SK-N-SH (cell line): Measurements from ENCODE around the gene UBE2D1.

Experiments
- EP300 ChIP-seq, 2 experiments: IDR thresholded peaks; 2 replicates each; pipeline versions ENCODE4 v1.4.0 to v1.6.1; 2012; ENCODE audit warnings: borderline replicate concordance in 1 of 2, low read depth in 1 of 2, low read length in 1 of 2
- EZH2phosphoT487 ChIP-seq: fragments of 200-600 bp; sonication (generic); IDR thresholded peaks from 2 replicates; pipeline ENCODE4 v1.6.1; 2017; ENCODE audit warnings: low read depth, mixed run types, mild to moderate bottlenecking, antibody characterized with exemption, moderate library complexity, borderline replicate concordance
- GATA2 ChIP-seq: sonication (generic); formaldehyde crosslinking; IDR thresholded peaks from 2 replicates; pipeline ENCODE4 v1.5.0; 2020; ENCODE audit warnings: mild to moderate bottlenecking, missing genetic modification reagents
- MAX ChIP-seq: IDR thresholded peaks from 2 replicates; pipeline ENCODE4 v1.4.0; 2012; ENCODE audit warnings: low read depth
- RAD21 ChIP-seq: IDR thresholded peaks from 2 replicates; pipeline ENCODE4 v1.6.1; 2012; ENCODE audit warnings: mild to moderate bottlenecking, low read length
- RFX5 ChIP-seq: IDR thresholded peaks from 2 replicates; pipeline ENCODE4 v1.6.1; 2012; ENCODE audit warnings: mild to moderate bottlenecking, improper control_type of control experiment, low read length
- TAF1 ChIP-seq: IDR thresholded peaks from 2 replicates; pipeline ENCODE4 v1.6.1; 2012; ENCODE audit warnings: low read depth, mild to moderate bottlenecking, low read length, moderate library complexity, borderline replicate concordance
- TF ChIP-seq, protein P1 (sequence below): fragments of 150-350 bp; IDR thresholded peaks from 2 replicates; pipeline ENCODE4 v1.6.1; 2017; ENCODE audit warnings: antibody characterized with exemption, low read length, low read depth, borderline replicate concordance
- TF ChIP-seq, protein P2 (sequence below): fragments of 200-600 bp; sonication (generic); IDR thresholded peaks from 2 replicates; pipeline ENCODE4 v1.6.1; 2017; ENCODE audit warnings: antibody characterized with exemption, mild to moderate bottlenecking, moderate library complexity
- TF ChIP-seq, protein P3 (sequence below): IDR thresholded peaks from 2 replicates; pipeline ENCODE4 v1.4.0; 2012; ENCODE audit warnings: low read depth, borderline replicate concordance
- TF ChIP-seq, protein P4 (sequence below): IDR thresholded peaks from 2 replicates; pipeline ENCODE4 v1.6.1; 2012; ENCODE audit warnings: mild to moderate bottlenecking, low read depth, low read length, moderate library complexity

DNA sequence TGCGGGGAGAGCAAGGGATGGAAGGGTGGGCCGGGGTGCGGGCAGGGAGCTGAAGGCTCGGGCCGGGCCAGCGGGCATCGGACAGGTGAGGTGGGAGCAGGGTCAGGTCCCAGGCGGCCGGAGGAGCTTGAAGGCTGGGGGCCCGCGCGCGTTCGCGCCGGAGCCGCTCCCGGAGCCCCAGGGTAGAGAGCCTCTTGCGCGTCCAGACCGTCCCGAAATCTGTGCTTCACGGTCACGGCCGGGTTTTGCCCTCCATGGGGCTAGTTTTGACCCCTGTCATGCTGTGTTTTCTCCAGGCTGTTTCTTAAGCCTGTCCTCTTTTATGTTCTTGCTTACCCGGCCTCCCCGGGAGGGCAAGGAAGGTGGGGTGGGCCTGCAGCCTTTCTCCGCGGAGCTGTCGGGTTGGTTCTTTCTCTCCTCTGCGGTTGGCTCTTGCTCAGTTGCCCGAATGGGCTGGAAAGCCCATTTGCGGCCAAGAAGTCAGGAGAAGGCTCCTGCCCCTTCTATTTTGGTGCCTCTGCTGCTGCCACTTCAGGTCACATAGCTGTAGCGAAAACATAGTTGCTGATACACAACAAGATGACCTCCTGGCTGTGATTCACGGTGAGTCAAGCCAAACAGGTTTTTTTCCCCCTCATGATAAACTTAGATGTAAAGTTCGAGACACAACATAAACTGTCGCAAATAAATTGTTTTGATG, 650 bp downstream of the UBE2D1 start:
- TF ChIP-seq GATA2 (CRISPR knock-in tag) (no peak), RAD21 (no peak), EP300 (IDR thresholded peaks at IDR 0.05; ENCODE audit: borderline replicate concordance in 1 of 2, low read depth in 1 of 2, low read length in 1 of 2) (no peak), EZH2phosphoT487 (no peak), TAF1 (no peak), MAX (no peak), RFX5 (no peak)
- TF ChIP-seq, protein P1, sequence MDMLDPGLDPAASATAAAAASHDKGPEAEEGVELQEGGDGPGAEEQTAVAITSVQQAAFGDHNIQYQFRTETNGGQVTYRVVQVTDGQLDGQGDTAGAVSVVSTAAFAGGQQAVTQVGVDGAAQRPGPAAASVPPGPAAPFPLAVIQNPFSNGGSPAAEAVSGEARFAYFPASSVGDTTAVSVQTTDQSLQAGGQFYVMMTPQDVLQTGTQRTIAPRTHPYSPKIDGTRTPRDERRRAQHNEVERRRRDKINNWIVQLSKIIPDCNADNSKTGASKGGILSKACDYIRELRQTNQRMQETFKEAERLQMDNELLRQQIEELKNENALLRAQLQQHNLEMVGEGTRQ = no peak
- TF ChIP-seq, protein P2, sequence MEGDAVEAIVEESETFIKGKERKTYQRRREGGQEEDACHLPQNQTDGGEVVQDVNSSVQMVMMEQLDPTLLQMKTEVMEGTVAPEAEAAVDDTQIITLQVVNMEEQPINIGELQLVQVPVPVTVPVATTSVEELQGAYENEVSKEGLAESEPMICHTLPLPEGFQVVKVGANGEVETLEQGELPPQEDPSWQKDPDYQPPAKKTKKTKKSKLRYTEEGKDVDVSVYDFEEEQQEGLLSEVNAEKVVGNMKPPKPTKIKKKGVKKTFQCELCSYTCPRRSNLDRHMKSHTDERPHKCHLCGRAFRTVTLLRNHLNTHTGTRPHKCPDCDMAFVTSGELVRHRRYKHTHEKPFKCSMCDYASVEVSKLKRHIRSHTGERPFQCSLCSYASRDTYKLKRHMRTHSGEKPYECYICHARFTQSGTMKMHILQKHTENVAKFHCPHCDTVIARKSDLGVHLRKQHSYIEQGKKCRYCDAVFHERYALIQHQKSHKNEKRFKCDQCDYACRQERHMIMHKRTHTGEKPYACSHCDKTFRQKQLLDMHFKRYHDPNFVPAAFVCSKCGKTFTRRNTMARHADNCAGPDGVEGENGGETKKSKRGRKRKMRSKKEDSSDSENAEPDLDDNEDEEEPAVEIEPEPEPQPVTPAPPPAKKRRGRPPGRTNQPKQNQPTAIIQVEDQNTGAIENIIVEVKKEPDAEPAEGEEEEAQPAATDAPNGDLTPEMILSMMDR = no peak
- TF ChIP-seq, protein P3, sequence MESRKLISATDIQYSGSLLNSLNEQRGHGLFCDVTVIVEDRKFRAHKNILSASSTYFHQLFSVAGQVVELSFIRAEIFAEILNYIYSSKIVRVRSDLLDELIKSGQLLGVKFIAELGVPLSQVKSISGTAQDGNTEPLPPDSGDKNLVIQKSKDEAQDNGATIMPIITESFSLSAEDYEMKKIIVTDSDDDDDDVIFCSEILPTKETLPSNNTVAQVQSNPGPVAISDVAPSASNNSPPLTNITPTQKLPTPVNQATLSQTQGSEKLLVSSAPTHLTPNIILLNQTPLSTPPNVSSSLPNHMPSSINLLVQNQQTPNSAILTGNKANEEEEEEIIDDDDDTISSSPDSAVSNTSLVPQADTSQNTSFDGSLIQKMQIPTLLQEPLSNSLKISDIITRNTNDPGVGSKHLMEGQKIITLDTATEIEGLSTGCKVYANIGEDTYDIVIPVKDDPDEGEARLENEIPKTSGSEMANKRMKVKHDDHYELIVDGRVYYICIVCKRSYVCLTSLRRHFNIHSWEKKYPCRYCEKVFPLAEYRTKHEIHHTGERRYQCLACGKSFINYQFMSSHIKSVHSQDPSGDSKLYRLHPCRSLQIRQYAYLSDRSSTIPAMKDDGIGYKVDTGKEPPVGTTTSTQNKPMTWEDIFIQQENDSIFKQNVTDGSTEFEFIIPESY = no peak
- TF ChIP-seq, protein P4, sequence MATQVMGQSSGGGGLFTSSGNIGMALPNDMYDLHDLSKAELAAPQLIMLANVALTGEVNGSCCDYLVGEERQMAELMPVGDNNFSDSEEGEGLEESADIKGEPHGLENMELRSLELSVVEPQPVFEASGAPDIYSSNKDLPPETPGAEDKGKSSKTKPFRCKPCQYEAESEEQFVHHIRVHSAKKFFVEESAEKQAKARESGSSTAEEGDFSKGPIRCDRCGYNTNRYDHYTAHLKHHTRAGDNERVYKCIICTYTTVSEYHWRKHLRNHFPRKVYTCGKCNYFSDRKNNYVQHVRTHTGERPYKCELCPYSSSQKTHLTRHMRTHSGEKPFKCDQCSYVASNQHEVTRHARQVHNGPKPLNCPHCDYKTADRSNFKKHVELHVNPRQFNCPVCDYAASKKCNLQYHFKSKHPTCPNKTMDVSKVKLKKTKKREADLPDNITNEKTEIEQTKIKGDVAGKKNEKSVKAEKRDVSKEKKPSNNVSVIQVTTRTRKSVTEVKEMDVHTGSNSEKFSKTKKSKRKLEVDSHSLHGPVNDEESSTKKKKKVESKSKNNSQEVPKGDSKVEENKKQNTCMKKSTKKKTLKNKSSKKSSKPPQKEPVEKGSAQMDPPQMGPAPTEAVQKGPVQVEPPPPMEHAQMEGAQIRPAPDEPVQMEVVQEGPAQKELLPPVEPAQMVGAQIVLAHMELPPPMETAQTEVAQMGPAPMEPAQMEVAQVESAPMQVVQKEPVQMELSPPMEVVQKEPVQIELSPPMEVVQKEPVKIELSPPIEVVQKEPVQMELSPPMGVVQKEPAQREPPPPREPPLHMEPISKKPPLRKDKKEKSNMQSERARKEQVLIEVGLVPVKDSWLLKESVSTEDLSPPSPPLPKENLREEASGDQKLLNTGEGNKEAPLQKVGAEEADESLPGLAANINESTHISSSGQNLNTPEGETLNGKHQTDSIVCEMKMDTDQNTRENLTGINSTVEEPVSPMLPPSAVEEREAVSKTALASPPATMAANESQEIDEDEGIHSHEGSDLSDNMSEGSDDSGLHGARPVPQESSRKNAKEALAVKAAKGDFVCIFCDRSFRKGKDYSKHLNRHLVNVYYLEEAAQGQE = no peak
